HG02981 (cell line): ENCODE measurements around the gene CD59.
"Not testable (repeated sequence)": the region's sequence is repeated elsewhere in the genome, so short reads cannot be mapped to it uniquely, and the experiment has no call there.

ENCODE experiments used
- ATAC-seq: cut with Tn5 transposase; IDR thresholded peaks from one replicate; pipeline ENCODE4 v1.9.1; 2021; ENCODE audit warnings: mild to moderate bottlenecking, moderate library complexity; ENCODE audit not compliant: unreplicated experiment

CD59 gene

DNA sequence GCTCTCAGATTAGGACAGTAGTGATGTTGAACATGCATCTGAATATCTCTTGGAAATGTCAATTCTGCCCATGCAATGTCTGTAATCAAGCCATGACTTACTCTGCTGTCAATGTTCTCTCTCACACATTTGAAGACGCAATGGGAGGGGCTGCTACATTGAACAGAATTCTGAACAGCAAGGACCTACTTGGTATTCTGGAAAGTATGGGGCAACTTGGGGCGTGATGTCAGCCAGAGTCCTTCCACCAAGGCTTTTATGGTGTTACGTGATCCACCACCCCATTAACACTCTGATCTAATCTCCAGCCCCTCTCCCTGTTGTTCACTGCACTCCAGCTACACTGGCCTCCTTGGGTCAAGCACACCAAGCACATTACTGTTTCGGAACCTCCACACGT, 7.1 kb upstream of the CD59 start:
- ATAC-seq: no peak

DNA sequence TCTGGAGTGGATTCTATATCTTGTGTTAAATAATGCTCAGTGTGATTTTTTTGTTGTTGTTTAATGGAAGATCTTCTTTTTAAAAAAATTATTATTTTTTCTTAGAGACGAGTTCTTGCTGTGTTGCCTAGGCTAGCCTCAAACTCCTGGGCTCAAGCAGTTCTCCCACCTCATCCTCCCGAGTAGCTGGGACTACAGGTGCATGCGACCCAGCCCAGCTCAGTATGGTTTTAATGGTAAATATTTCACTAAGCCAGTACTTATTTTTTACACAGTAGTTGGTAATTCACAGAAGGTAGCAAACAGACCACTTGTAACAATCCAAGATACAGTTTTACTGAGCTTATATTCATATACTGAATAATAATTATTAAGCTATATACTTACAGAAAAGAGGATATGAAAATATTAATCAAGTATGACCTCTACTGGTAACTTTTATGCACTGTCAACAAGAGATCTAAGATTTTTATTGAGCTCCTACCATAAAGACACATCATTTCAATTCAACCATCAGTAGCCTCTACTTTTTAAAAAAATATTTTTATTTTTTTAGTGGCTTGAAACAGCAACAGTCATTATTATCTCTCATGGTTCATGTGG, 6.1 kb upstream of the CD59 start:
- no peak for ATAC-seq

DNA sequence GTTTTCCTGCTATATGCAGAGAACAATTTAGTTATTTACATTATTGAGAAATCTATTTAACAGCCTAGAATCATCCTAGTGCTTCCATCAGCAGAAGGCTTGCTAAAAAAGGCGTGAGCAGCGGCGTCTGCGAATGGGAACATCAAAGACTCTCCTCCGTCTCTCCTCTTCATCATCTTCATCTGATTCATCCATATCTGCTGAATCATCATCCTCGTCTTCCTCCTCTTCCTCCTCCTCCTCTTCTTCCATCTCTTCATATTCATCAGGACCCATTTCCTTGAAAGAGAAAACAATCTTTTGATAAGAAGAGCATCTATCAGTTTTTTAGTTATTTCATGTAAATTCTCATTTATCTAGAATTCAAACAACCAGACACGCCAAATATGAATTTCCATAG, 5.6 kb upstream of the CD59 start:
- no peak for ATAC-seq

DNA sequence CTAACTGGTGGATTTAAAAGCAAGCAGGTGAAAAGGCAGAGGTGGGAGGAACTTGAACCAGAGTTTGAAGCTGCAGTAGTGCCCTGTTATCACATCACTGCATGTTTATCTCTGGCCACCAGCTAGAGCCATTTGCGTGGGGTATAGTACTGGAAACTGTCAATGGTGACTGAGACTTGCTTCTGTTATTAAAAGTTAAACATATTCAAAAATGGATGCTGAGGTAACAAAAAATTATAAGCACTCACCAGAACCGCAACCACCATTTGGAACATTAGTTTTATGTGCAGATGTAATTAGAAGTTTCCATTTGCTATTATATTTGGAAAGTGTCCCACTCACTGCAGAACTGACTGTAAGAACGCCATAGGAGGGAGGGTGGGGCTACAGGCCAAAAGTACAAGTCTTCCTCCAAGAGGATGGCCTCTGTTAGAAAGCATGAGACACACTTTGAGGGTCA, 1.2 kb upstream of the CD59 start:
- ATAC-seq: no peak

DNA sequence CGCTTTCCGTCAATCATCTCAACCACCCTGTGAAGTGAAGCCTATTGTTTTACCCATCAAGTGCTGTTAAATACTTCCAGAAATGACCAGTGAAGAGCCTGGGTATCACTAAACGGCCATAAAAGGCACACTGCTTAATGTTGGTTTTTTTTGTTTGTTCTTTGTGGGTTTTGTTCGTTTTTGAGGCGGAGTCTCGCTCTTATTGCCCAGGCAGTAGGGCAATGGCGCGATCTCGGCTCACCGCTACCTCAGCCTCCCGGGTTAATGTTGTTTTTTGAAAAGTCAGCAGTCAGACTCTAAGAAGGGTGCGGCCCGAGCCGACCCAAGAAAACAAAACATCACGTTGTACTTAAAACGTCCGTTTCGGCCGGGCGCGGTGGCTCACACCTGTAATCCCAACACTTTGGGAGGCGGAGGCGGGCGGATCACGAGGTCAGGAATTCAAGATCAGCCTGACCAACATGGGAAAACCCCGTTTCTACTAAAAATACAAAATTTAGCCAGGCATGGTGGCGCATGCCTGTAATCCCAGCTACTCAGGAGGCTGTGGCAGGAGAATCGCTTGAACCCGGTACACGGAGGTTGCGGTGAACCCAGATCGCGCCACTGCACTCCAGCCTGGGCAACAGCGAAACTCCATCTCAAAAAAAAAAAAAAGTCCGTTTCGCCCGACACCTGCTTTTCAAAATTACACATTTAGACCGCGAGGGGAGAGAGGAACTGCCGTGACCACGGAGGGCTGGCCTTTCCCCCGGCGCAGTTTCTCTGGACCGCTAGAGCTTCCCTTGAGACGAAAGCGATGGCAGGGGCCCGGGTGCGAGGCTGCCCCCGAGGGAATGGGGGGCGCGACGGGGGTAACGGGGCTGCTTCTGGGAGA, 714 bp downstream of the CD59 start:
- ATAC-seq: peak; percentile 40

DNA sequence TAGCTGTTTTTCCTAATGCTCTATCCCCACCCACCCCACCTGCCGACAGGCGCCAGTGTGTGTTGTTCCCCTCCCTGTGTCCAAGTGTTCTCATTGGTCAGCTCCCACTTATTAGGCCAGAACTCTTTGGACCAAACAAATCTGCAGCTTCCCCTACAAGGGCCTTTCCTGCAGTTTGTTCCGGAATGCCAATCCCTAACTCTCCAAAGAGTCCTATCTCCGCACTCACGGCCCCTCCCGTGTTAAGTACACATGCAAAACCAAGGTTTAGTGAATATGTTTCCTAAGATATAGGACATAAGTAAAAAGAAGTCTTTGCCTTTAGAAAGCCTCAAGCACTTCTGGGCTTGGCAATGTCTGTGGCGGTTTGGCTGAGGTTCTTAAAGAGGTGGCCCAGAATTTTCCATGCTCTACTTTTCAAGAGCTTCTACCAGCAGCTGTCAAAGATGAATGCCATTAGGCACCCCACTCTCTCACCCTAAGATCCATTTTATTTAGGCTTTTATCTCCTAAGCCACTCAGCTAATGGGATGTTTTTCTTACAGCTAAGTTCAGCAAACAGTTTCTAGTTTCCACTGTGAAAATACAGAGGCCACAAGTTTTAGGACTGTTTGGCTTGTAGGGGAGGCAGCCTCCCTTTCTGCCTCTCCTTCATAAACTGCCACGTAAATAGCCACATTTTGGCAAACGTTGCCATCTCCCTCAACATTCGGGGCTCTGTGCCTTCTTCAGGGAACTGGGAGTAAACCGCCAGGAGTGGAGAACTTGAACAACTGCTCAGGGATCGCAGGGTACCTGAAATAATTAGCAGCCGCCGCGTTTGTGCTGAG, 1.6 kb downstream of the CD59 start:
- no peak for ATAC-seq

DNA sequence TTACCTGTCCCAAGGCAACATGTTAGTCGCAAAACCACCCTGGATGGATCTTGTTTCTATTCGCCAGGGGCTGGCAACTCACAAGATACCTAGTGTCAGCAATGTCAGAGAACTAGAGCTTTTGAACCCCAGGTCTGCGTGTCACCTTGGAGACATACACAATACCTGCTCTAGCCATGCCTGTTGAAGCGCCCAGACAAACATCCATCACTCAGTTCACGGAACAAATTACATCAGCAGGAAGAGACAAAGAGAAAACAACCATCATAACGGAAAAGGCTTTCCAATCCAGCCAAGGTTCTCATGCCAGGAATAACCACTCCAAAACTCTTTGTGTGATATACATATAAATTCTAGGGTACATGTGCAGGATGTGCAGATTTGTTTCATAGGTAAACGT, 2.2 kb downstream of the CD59 start:
- no peak for ATAC-seq

DNA sequence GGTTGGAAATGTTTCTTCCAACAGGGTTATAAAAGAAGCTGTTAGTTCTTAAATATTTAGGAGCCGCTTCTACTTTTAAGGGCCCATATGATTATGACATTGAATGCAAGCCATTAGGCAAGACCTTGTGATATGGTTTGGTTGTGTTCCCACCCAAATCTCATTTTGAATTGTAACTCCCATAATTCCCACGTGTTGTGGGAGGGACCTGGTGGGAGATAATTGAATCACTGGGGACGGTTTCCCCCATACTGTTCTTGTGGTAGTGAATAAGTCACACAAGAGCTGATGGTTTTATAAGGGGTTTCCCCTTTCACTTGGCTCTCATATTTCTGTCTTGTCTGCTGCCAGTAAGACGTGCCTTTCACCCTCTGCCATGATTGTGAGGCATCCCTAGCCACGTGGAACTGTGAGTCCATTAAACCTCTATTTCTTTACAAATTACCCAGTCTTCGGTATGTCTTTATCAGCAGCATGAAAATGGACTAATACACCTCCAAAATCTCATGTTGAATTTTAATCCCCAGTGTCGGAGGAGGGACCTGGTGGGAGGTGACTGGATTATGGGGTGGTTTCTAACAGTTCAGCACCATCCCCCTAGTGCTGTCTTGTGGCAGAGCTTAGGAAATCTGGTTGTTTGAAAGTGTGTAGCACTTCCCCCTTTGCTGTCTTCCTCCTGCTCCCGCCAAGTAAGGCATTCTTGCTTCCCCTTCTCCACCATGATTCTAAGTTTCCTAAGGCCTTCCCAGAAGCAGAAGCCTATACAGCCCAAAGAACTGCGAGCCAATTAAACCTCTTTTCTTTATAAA, 4.3 kb downstream of the CD59 start:
- ATAC-seq: no peak

DNA sequence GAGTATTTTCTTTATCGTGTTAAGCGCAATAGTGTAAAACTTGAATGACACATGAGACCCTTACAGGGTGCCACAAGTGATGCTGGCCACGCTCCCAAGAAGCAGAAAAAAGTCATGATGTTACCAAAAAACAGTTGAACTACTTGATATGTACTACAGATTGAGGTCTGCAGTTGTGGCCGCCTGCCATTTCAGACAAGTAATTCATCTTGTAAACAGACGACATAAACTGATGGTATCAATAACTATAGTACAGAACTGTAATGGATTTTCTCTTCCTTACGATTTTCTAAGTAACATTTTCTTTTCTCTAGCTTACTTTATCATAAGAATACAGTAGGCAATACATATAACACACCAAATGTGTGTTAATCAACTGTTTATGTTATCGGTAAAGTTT, 5.5 kb downstream of the CD59 start:
- ATAC-seq: no peak

DNA sequence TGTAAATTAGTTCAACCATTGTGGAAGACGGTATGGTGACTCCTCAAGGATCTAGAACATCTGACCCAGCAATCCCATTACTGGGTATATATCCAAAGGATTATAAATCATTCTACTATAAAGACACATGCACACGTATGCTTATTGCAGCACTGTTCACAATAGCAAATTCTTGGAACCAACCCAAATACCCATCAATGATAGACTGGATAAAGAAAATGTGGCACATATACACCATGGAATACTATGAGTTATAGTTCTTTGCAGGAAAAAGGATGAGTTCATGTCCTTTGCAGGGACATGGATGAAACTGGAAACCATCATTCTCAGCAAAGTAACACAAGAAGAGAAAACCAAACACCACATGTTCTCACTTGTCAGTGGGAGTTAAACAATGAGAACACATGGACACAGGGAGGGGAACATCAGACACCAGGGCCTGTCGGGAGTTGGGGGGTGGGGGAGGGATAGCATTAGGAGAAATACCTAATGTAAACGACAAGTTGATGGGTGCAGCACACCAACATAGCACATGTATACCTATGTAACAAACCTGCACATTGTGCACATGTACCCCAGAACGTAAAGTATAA, 7.1 kb downstream of the CD59 start:
- ATAC-seq: not testable (repeated sequence)

DNA sequence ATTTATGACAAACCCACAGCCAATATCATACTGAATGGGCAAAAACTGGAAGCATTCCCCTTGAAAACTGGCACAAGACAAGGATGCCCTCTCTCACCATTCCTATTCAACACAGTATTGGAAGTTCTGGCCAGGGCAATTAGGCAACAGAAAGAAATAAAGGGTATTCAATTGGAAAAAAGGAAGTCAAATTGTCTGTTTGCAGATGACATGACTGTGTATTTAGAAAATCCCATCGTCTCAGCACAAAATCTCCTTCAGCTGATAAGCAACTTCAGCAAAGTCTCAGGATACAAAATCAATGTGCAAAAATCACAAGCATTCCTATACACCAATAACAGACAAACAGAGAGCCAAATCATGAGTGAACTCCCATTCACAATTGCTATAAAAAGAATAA, 8.7 kb downstream of the CD59 start:
- not testable (repeated sequence) for ATAC-seq

DNA sequence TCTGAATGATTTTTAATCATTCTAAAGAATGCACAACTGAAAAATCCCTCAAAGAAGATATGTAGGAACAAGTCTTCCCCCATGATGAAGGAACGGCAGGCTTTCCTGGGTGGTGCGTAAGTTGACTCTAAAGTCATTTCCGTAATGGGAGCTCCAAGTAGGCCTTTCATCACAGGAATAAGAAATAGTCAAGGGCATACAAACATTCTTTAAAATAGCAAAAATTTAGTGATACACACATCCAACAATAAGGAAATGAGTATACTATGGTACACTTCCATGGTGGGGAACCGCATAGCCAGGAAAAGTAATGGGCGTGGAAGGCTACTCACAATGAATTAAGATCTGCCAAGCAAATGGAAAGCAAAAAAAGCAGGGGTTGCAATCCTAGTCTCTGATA, 10.7 kb downstream of the CD59 start:
- ATAC-seq: no peak

DNA sequence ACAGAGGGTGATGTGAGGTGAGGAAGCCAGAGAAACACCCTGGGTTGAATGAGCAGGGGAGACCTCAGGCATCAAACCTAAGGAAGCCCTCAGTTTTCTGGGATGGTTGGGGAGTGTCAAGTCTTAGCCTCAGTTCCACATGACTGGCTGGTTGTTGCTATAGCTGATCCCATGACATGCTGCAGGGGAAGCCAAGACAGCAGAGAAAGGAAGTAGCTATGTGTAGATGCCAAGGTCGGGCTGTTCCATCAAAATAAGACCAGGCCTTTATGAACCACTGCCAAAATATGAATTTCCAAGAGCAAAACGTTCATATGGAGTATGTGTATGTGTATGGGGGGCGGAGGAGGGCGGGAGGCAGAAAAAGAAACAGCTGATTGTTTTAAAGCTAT, 11.6 kb downstream of the CD59 start:
- no peak for ATAC-seq

DNA sequence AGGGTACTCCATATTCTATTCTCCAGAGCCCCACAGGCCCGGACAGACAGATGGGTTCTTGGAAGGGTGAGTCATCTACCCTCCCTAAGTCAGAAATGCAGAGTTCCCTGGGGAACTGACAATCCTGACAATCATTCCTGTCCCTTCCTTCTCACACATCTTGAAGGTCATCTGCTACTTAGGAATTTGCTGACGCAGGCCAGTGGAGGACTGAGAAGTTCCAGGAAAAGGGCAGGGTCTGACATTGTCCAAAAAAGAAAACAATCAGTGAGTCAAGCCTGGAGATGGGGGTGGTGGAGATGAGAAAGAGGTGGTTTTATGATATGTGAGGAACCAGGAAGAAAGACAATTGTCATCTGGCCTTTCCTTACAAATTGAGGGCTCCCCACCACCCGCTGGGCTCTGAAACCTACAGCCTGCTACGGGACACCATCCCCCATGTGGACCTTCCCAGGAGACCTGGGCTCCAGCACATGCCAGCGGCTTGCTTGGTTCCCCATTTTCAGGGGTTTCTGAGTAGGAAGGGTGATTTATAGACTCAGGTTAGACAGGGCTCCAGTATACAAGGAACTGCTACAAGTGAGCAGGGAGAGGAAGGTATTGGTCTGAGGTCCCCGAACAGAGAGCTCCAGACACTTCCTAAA, 12.9 kb downstream of the CD59 start:
- ATAC-seq: no peak

DNA sequence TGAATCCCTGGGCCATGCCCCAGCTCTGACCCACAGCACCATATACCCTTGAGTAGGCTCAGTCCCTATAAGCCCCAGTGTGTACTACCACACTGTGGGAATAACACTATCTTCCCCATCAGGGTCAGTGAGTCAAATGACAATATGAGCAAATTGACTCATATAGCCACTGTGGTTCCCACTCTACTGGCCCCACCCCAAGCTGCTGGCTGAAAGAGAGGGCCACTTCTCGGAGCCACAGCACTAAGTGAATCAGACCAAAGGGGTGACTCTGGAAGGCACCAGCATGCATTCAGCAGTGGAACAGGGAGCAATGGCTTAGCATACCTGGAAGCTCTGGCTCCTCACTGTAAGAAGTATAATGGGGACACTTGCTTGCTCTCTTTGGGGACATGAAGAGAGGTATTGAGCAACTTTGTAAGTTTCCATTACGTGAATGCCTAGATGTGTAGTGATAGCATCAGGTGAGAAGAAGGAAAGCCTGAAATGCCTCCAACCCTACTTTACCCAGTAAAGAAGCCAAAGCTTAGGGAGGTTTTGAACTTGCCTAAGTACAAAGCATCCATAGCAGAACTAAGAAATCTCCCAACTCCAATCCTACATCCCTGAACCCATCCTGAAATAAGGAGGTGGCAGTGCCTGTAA, 13.5 kb downstream of the CD59 start:
- peak; percentile 89 for ATAC-seq

DNA sequence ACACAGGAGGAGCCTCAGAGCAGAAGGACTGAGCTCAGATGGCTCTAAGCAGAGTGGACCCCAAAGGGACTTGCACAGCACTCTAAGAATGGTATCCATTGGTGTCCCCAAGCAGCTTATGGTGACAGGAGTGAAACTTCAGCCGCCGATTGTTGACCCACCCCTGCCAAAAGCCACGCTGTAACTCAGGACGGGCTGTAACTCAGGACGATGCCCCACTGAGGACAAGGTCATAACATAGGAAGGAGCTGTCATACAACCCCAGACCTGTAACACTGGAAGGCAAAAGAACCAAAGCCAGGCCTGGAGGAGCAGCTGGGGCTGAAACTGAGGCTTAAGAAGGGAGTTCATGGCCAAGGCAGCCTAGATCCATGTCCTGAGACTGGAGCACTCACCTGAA, 14.2 kb downstream of the CD59 start:
- no peak for ATAC-seq

DNA sequence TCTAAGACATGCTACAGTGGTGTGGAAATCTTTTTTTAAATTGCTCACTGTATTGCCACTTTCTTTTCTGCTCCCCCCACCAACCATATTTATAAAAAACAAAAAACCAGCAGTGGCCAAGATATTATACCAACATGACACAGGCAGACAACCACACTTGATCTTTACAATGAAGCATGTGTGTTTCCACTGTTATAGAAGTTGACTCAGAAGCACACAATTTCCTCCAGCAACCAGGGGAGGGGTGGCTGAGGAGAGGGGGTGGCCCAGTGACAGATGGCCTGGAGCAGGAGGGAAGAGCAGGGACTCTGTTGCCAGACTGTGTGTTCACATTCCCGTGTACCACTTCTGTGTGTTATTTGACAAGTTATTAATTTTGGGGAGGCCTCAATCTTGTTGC, 14.8 kb downstream of the CD59 start:
- no peak for ATAC-seq

DNA sequence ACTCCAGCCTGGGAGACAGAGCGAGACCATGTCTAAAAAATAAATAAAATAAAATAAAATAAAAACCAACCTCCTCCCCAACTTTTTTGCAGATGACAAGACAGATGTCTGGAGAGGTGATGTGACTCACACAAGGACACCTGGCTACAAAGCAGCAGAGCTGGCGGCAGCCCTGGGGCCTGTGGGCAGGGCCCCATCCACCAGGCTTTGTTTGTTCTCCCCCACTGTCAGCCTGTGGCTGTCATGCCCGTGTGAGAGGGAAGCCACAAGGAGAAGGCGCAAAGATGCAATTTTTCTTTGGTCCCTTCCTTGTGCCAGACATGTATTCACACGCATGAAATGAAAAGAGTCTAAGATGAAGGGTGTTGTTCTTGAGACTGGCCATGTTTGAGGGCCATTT, 16.6 kb downstream of the CD59 start:
- ATAC-seq: no peak

DNA sequence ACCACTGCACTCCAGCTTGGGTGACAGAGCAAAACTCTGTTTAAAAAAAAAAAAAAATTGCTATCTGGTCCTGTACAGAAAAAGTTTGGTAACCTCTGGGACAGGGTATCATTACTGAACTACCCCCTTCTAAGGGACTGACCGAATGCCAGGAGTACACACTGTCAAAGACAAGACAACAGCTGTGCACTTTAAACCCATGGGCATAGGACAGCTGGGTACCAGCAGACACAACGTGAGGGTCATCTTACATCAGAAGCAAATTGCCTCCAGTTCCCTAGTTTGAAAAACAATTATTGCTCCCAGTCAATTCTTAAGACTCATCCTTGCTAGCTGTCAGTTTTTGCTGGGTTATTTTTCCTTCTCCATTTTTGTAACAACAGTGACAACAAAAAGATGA, 17.8 kb downstream of the CD59 start:
- ATAC-seq: no peak
